ENCODE data around the gene STX2.

The STX2 gene

DNA sequence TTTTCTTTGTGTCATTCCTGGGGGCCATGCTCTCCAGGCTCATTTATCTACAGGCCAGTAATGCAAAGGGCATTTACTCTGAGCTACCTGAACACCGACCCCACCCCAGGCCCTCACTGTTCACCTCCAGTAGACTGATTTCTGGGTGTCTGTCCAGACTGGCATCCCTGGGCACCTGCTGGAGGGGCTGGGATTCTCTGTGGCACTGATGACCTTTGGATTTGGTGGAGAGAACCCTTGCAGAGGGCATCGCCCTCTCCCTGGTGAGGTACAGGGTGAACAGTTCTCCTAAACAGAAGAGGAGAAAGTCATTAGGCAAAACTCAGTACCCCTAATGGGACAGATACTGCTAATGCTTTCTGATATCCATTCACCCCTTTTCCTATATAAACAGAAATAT, 95.9 kb downstream of the STX2 start:
- H3K27ac Mint-ChIP-seq: no peak overlapping the region
- peaks cover 7% of the 10 kb centered on the region for H3K27me3 Mint-ChIP-seq
- no peak overlapping the region for H3K4me3 Mint-ChIP-seq
- no peaks in the 10 kb centered on the region for H3K36me3 Mint-ChIP-seq
- DNase-seq: no peak
- CTCF ChIA-PET: no interaction called here
- peaks cover 3% of the 10 kb centered on the region for H3K9me3 Mint-ChIP-seq
- no peaks in the 10 kb centered on the region for H3K4me1 Mint-ChIP-seq

DNA sequence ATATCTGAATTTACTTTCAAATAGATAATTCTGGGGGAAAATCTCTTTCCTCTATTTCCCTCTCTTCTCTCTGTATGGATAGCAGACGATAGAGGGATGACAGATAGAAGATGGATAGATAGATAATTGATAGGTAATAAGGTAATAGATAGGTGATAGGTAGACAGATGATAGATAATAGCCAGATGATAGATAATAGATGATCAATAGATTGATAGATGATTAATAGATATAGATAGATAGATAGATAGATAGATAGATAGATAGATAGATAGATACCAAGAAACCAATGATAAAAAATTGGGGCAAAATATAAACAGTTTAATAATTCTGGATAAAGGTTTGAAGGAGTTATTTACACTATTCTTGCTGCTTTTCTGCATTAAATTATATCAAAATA, 96.3 kb downstream of the STX2 start:
- Mint-ChIP-seq H3K27ac (no peak overlapping the region), H3K4me1 (no peaks in the 10 kb centered on the region), H3K9me3 (peaks cover 3% of the 10 kb centered on the region), H3K27me3 (peaks cover 2% of the 10 kb centered on the region), H3K36me3 (no peaks in the 10 kb centered on the region), H3K4me3 (no peak overlapping the region)
- DNase-seq: no peak
- CTCF ChIA-PET: no interaction called here

DNA sequence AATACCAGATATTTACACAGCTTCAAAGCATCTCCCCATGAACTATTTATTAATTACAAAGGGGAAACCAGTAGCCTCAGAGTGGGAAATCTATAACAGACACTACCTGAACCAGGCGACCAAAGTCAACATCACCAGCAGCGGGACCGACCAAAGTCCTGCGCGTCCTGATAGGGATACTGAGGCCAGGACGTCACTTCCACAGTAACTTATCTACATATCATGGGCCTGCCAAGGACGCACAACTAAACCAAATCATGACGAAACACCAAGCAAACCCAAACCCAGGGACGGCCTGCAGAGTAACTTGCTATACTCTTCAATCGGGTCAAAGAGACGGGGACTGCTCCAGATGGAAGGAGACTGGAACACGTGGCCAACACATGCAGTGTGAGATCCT, 96.9 kb downstream of the STX2 start:
- Mint-ChIP-seq H3K27me3 (peaks cover under 1% of the 10 kb centered on the region), H3K9me3 (peaks cover 3% of the 10 kb centered on the region), H3K4me3 (no peak overlapping the region), H3K4me1 (no peaks in the 10 kb centered on the region), H3K27ac (no peak overlapping the region), H3K36me3 (no peaks in the 10 kb centered on the region)
- no peak for DNase-seq
- CTCF ChIA-PET: no interaction called here
